SK-N-MC (cell line): ENCODE data around the gene OR13C2.
A peak's percentile ranks its signal among the peaks of the same experiment; 100 is the strongest.
"Not testable (repeated sequence)": the region's sequence is repeated elsewhere in the genome, so short reads cannot be mapped to it uniquely, and the experiment has no call there.

Experiments used
- DNase-seq: peaks from one replicate; pipeline ENCODE4 v3.0.0-alpha.2; 2011; ENCODE audit warnings: low read depth, low spot score
- H3K27ac ChIP-seq: fragments of 200-600 bp; sonication (generic); 2 replicates; pipeline ENCODE4 v1.5.1; 2016; ENCODE audit warnings: mixed run types
- H3K36me3 ChIP-seq: fragments of 200-600 bp; sonication (generic); 2 replicates; pipeline ENCODE4 v1.6.1; 2017; ENCODE audit warnings: antibody characterized with exemption, low read length, mixed read lengths; ENCODE audit not compliant: insufficient read depth
- H3K4me3 ChIP-seq: fragments of 200-600 bp; sonication (generic); 2 replicates; pipeline ENCODE4 v1.5.1; 2016
- H3K9ac ChIP-seq: fragments of 200-600 bp; sonication (generic); 2 replicates; pipeline ENCODE4 v1.8.0; 2017; ENCODE audit warnings: mixed run types, mixed read lengths; ENCODE audit not compliant: insufficient read length
- H3K9me3 ChIP-seq: fragments of 200-600 bp; sonication (generic); 2 replicates; pipeline ENCODE4 v1.6.1; 2017; ENCODE audit warnings: low read depth, mild to moderate bottlenecking, antibody characterized with exemption, low read length, moderate library complexity, mixed read lengths
- EZH2 ChIP-seq: fragments of 200-600 bp; sonication (generic); IDR thresholded peaks from one replicate; pipeline ENCODE4 v1.6.1; 2017; ENCODE audit warnings: antibody characterized with exemption
- FOXP2 ChIP-seq: optimal IDR thresholded peaks from 2 replicates; pipeline ENCODE3; 2011; ENCODE audit warnings: mild to moderate bottlenecking, moderate library complexity; ENCODE audit not compliant: insufficient read depth; ENCODE audit errors: extremely low read length, control extremely low read depth
- POLR2AphosphoS5 ChIP-seq: IDR thresholded peaks from 2 replicates; pipeline ENCODE4 v1.6.1; 2012; ENCODE audit warnings: mild to moderate bottlenecking, low read depth, low read length, borderline replicate concordance

The OR13C2 gene

DNA sequence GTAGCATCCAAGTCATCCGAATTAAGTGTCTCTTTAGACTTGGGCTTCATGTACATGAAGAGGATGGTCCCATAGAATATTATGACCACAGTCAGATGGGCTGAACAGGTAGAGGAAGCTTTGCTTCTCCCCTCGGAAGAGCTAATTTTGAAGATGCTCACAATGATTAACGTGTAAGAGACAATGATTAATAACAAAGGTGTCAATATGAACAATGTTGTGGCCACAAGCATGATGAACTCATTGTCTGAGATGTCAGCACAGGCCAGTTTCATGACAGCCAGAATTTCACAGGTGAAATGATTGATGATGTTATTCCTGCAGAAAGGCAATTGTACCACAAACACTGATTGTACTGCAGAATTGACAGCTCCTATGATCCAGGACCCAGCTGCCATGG lies 626 bp downstream of the OR13C2 start:
- Histone ChIP-seq H3K27ac (no peak overlapping the region), H3K9me3 (no peaks in the 10 kb centered on the region), H3K36me3 (no peaks in the 10 kb centered on the region), H3K4me3 (no peak overlapping the region), H3K9ac (no peak overlapping the region)
- DNase-seq = no peak
- no peak for TF ChIP-seq POLR2AphosphoS5
- no peak for TF ChIP-seq FOXP2

GRCh38 chr9:104599313-104599712 lies 6.1 kb downstream of the OR13C2 start, which contains the start of gene OR13C5:
TSS of gene OR13C5 (minus strand) at chr9:104599413. CDS start at chr9:104599413, 0 bp downstream.
- H3K27ac ChIP-seq, H3K4me3 ChIP-seq, H3K9ac ChIP-seq, H3K36me3 ChIP-seq, H3K9me3 ChIP-seq, DNase-seq: not testable (repeated sequence)

DNA sequence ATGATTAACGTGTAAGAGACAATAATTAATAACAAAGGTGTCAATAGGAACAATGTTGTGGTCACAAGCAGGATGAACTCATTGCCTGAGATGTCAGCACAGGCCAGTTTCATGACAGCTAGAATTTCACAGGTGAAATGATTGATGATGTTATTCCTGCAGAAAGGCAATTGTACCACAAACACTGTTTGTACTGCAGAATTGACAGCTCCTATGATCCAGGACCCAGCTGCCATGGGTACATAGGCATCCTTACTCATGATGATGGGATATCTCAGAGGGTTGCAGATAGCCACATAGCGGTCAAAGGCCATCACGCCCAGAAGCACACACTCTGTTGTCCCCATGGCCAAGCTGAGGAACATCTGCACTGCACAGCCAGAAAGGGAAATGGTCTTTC lies 6.7 kb downstream of the OR13C2 start:
- not testable (repeated sequence) for H3K9ac ChIP-seq, H3K9me3 ChIP-seq, H3K36me3 ChIP-seq, H3K27ac ChIP-seq, DNase-seq, H3K4me3 ChIP-seq

DNA sequence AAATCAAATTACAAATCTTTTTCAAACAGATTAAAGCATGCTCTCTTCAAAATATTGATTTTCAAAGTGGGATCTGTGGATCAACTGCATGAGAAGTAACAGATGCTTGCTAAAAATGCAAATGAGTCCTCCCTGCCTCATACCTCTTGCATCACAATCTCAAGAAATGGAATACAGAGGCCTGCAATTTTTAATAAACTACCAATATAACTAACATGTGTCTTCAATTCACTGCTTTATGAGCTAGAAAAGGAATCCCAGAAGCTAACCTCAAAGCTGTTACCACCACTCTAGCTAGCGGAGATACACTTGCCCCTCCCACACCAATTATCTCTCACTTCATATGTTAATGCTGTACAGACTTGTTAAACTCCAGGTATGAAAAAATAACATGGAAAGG lies 15.8 kb downstream of the OR13C2 start:
- DNase-seq = peak; percentile 53
- Histone ChIP-seq H3K9ac (no peak overlapping the region), H3K9me3 (no peaks in the 10 kb centered on the region), H3K27ac (no peak overlapping the region), H3K36me3 (no peaks in the 10 kb centered on the region), H3K4me3 (no peak overlapping the region)
- TF ChIP-seq FOXP2 = no peak
- no peak for TF ChIP-seq EZH2
- TF ChIP-seq POLR2AphosphoS5 = no peak

- Histone ChIP-seq H3K4me3 (peak overlapping the region; percentile 51), H3K27ac (peak overlapping the region; percentile 89), H3K36me3 (no peaks in the 10 kb centered on the region), H3K9ac (no peak overlapping the region), H3K9me3 (no peaks in the 10 kb centered on the region)
- DNase-seq = peak; percentile 78
- TF ChIP-seq EZH2 = no peak
- TF ChIP-seq POLR2AphosphoS5 = no peak; the same call in 1 of the 2 replicates
- TF ChIP-seq FOXP2 = no peak
Measured at GRCh38 chr9:104586496-104587180, 18.8 kb downstream of the OR13C2 start.

GRCh38 chr9:104580562-104580961 lies 24.9 kb downstream of the OR13C2 start:
- Histone ChIP-seq H3K36me3 (no peaks in the 10 kb centered on the region), H3K27ac (no peak overlapping the region), H3K9me3 (no peaks in the 10 kb centered on the region), H3K4me3 (no peak overlapping the region), H3K9ac (no peak overlapping the region)
- DNase-seq = no peak
- TF ChIP-seq EZH2 (no peak), POLR2AphosphoS5 (no peak), FOXP2 (no peak)

DNA sequence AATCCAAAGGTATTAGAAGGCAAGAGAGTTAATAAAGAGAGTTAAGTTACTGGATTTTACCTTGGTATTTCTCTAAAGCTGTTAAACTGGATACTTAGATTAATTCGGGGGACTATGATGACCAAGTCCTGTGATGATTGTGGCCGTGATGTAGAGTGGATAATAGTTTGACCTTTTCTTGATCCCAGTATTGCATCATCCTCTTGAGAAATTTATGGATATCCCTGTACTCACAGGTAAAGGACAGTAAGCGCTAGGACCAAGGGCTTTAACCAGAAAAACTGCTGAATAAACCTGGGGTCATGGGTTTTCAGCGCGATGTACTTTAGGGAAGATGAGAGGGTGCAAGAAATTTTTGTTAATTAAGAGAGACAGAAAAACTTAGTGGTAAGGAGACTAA lies 28.2 kb downstream of the OR13C2 start:
- no peak overlapping the region for H3K27ac ChIP-seq
- H3K9ac ChIP-seq = no peak overlapping the region
- no peaks in the 10 kb centered on the region for H3K36me3 ChIP-seq
- no peak overlapping the region for H3K4me3 ChIP-seq
- H3K9me3 ChIP-seq = 0 out of 2 replicates have a peak, but pooled peaks cover 3% of the 10 kb centered on the region
- DNase-seq = no peak
- no peak for TF ChIP-seq POLR2AphosphoS5
- no peak for TF ChIP-seq FOXP2
- no peak for TF ChIP-seq EZH2

DNA sequence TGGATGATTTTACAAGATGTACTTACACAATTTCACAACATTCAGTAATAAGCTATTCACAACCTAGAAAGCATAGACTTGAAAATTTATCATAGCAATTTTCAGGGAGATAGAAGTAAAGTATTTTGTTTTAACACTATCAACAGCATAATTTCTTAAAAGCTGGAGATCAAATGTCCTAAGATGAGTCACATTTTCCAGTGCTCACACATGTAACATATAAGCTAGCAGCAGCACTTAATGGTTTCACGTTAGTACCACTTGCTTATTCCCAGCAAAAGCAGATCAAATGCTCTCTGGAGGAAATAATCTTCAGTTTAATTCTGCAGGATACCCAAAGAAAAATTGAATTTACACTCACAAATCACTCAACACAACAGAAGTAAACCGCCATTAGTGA lies 30.0 kb downstream of the OR13C2 start:
- Histone ChIP-seq H3K9me3 (peaks cover 6% of the 10 kb centered on the region; the same call in 1 of the 2 replicates), H3K9ac (no peak overlapping the region), H3K27ac (no peak overlapping the region), H3K4me3 (no peak overlapping the region), H3K36me3 (no peaks in the 10 kb centered on the region)
- DNase-seq = no peak
- no peak for TF ChIP-seq FOXP2
- TF ChIP-seq EZH2 = no peak
- no peak for TF ChIP-seq POLR2AphosphoS5

- no peaks in the 10 kb centered on the region for H3K36me3 ChIP-seq
- no peak overlapping the region for H3K4me3 ChIP-seq
- peaks cover 6% of the 10 kb centered on the region; the same call in 1 of the 2 replicates for H3K9me3 ChIP-seq
- TF ChIP-seq POLR2AphosphoS5 = no peak
- TF ChIP-seq EZH2 = no peak
- H3K9ac ChIP-seq = no peak overlapping the region
- DNase-seq = no peak
- H3K27ac ChIP-seq = no peak overlapping the region
Measured at GRCh38 chr9:104572612-104573011, 32.8 kb downstream of the OR13C2 start.
